Activated T-cell treated with anti-CD3 and anti-CD28 coated beads for 1 hour (primary cell): Measurements from ENCODE around the gene XPNPEP3.
"Not testable (repeated sequence)": the region's sequence is repeated elsewhere in the genome, so short reads cannot be mapped to it uniquely, and the experiment has no call there.

Source experiments
- DNase-seq: peaks from one replicate; pipeline ENCODE4 v3.0.0-alpha.2; 2020; ENCODE audit warnings: low read depth

XPNPEP3 gene

DNA sequence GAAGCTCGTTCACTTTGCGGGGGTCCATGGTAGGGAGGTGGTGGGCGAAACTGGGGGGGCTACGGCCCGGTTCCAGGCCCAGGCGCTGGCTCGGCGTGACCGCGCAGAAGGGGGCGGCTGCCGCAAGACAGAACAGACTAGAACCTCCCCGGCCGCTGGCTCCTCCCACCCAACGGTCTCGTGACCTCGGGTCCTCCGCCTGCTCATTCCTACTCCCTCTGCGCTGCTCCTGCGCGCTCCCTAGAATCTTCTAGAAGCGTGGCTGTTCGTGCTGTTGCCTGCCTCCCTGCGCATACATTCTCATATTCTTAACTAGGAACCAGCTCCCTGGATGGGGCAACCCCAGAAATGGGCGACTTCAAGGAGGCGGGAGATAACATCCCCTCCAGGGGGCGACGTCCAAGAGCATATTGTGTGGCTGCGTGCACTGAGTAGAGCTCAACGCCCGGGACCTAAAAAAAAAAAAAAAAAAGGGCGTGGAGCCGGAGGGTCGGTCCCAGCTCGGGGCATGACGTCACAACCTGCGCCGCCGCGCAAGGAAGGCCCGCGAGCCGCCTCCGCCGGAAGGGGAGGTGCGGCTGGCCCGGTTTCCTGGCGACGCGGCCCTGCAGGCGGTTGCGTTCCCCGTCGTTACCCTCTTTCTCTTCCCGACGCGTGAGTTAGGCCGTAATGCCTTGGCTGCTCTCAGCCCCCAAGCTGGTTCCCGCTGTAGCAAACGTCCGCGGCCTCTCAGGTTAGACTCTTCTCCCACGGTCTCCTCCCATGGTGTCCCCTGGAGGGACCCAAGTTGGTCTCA lies at the start of gene XPNPEP3, which contains the start of gene ST13:
TSS of gene XPNPEP3 (plus strand) at position 636 of the 796 bp plus-strand sequence. CDS start at position 670, 34 bp downstream.
TSS of gene ST13 (minus strand) at position 127 of the 796 bp plus-strand sequence. CDS start at position 28, 99 bp downstream.
- DNase-seq, result peak; percentile 94

- DNase-seq, result no peak
Measured at GRCh38 chr22:40808018-40808841, 48.7 kb upstream of the XPNPEP3 start.

DNA sequence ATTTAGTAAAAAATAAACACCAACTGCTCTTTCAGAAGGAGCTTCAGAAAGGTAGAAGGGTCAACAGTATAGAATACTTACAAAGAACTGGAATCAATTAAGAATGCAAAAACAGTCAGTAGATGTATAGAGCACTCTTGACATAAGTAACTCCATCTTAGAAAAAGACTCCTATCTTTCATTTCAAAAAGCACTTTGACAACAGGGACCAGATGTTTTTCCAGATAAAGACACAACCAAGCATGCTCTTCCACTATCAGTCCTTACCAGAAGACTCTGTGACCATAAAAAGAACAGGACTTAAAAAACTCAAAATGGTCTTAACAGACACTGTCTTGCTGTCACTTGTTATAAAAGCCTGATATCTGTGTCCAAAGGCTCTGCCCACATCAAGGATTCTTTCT lies 43.0 kb upstream of the XPNPEP3 start:
- DNase-seq, result no peak

GRCh38 chr22:40817737-40818136 lies 39.2 kb upstream of the XPNPEP3 start:
- DNase-seq, result no peak

GRCh38 chr22:40818192-40818746 lies 38.7 kb upstream of the XPNPEP3 start:
- DNase-seq, result no peak

- DNase-seq, result peak; percentile 86
Measured at GRCh38 chr22:40818747-40819598, 38.0 kb upstream of the XPNPEP3 start, which contains the start of gene SLC25A17. Gene SLC25A17, minus strand, starts transcription at chr22:40819346. Its CDS starts 98 bp downstream, at chr22:40819248.

GRCh38 chr22:40819599-40820140 lies 37.3 kb upstream of the XPNPEP3 start:
- no peak for DNase-seq

- no peak for DNase-seq
Measured at GRCh38 chr22:40823426-40823825, 33.5 kb upstream of the XPNPEP3 start.

DNA sequence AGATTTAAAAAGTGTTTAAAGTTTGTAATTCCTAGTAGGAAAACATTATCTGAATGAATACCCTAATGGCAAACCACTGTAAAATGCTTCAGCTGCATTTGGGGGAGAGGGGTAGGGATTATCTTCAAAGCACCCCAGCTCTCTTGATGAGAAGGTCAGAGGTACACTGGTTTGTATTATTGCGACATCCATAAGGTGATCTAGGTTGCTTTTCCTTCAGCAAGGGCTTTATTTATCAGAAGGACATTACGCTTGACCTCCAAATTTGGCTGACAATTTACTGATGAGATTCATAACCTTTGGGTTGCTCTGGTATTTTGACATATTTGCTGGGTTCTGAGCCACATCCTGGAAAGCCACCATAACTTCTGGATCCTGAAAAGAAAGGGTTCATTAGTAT lies 30.7 kb upstream of the XPNPEP3 start:
- not testable (repeated sequence) for DNase-seq

DNA sequence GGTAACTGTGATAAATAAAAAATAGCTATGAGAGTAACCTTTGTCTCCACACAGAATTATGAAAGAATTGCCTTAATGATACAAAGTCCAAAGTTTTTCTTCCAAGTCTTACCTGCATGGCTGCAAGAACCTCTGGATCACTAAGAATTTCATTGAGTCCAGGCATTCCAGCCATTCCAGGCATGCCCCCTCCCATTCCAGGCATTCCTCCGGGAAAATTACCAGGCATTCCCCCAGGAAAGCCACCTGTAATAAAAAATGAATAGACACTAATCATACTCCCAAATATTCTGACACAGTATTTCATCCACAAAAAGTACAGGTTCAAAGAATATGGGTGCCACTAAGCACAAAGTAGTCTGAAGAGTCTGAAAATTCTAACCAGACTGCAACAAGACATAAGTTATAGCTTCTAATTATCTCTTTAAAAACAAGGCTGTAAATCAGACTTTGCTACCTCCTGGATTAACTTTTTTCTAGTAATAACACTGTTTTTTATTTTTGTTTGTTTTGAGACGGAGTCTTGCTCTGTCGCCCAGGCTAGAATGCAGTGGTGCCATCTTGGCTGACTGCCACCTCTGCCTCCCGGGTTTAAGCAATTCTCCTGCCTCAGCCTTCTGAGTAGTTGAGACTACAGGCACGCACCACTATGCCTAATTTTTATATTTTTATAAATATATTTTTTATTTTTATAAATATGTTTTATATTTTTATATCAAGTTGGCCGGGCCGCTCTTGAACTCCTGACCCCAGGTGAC lies 29.8 kb upstream of the XPNPEP3 start:
- DNase-seq, result no peak

GRCh38 chr22:40829131-40829530 lies 27.8 kb upstream of the XPNPEP3 start:
- DNase-seq, result no peak

DNA sequence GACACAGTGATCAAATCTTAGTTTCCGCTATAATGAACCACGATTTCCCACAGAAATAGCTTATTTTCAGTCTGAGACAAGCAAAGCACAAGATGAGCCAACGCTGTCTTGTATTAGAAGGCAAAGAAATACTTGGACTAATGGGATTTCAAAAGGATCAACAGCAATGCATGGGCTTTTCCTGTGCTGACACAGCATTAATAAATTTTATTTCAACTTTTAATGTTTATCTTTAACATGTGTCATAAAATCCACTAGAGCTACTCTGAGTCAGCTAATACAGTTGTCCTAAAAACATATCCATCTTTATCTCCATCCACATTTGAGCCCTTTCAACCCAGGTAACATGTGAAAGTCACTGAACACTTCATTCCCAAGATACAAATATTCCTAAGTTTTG lies 22.3 kb upstream of the XPNPEP3 start:
- no peak for DNase-seq

DNA sequence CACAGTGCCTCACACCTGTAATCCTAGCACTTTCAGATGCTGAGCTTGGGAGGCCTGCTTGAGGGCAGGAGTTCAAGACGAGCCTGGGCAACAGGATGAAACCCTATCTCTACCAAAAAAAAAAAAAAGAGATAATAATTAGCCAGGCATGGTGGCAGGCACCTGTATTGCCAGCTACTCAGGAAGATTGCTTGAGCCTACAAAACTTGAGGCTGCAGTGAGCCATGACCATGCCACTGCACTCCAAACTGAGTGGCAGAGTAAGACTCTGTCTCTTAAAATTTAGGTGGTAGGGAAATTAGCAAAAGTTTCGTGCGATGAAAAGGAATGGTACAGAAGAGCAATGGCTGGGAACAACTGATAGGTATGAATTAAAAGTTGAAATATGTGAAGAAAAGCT lies 18.5 kb upstream of the XPNPEP3 start:
- DNase-seq, result no peak

GRCh38 chr22:40844951-40845350 lies 12.0 kb upstream of the XPNPEP3 start:
- DNase-seq, result no peak

DNA sequence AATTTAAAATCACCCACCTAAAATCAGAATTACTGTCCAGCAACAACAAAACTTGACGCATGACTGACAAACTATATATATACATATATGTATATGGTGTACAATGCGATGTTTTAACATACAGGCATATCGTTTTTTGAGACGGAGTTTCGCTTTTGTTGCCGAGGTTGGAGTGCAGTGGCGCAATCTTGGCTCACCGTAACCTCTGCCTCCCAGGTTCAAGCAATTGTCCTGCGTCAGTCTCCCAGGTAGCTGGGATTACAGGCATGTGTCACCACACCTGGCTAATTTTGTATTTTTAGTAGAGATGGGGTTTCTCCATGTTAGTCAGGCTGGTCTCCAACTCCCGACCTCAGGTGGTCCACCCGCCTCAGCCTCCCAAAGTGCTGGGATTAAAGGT lies 11.1 kb upstream of the XPNPEP3 start:
- not testable (repeated sequence) for DNase-seq

- no peak for DNase-seq
Measured at GRCh38 chr22:40853333-40853732, 3.6 kb upstream of the XPNPEP3 start.

DNA sequence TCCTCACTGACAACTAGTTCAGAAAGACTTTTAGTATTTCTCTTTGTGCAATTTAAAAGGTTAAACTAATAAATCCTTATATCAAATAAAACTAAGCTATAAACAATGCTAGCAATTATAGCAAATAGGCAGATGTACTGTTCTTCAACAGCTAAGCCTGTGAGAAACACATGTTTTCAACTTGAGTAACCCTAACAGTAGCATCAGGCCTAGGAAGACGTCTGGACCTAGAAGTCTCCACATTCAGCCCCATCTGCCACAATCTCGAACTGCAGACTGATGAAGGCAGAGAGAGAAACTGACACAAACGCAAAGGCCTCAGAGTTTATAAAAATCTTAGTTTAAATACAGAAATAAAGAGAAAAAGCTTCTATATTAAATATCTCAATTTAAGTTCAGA lies 3.0 kb upstream of the XPNPEP3 start:
- no peak for DNase-seq

GRCh38 chr22:40855071-40855978 lies 1.6 kb upstream of the XPNPEP3 start:
- DNase-seq, result no peak

DNA sequence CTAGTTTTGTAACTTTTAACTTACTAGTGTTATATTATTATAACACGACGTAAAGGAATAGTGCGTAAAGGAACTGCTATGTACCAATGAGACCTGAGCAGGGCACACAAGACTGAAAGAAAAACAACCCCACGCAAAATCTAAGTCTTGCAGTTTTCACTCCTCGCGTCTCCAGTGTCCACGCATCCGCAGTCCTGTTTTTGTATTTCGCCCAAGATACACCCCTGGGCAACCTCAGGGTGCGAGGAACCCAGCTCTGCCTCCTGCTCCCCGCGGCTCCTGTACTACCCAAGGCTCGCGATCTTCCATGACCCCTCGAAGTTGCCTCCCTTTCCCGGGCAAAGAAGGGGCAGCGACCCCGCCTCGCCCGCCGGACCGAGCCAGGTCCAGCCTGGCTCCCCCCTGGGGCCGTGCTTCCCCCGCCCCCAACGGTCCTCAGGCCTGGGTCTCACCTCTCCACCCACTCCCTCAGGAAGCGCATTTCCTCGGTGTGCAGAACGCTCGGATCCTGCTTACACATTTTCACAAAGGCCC lies 902 bp upstream of the XPNPEP3 start:
- DNase-seq, result peak; percentile 3
